MCF 10A (cell line): ENCODE data around the gene CPNE8. TPM values are rescaled to one million over a fixed set of nuclear protein-coding genes. Genes with fewer than 3 reads are reported as not detected.

Experiments used
- BruUV-seq: library from RNA; stranded (reverse); fragments of 400-500 nt; replicated peaks from 2 replicates; lab custom pipeline; 2021; lab: Mats Ljungman, UMichigan
- CTCF ChIA-PET: fragments of 300-600 bp; sonication (Branson Sonifier 250); formaldehyde crosslinking; extraction: SDS; loops from one replicate; lab custom pipeline; 2021; ENCODE audit warnings: antibody characterized with exemption, inconsistent platforms; lab: Yijun Ruan, JAX
- POLR2A ChIA-PET: fragments of 300-600, 350-650 bp; sonication (Branson Sonifier 250); formaldehyde crosslinking; extraction: SDS; loops from one replicate; lab custom pipeline; 2020; ENCODE audit warnings: antibody characterized with exemption, inconsistent platforms; lab: Yijun Ruan, JAX
- DNase-seq: peaks from one replicate; pipeline ENCODE4 v3.0.0-alpha.2; 2018; ENCODE audit not compliant: unreplicated experiment
- H3K27ac Mint-ChIP-seq: one replicate; pipeline ENCODE4 v1.8.0; 2022; ENCODE audit warnings: mild to moderate bottlenecking, low read depth, mixed read lengths; ENCODE audit not compliant: unreplicated experiment
- H3K27me3 Mint-ChIP-seq: one replicate; pipeline ENCODE4 v1.8.0; 2022; ENCODE audit warnings: mixed read lengths; ENCODE audit not compliant: insufficient read depth, unreplicated experiment
- H3K36me3 Mint-ChIP-seq: one replicate; pipeline ENCODE4 v1.8.0; 2022; ENCODE audit warnings: mild to moderate bottlenecking, moderate library complexity, mixed read lengths; ENCODE audit not compliant: insufficient read depth, unreplicated experiment
- H3K4me1 Mint-ChIP-seq: one replicate; pipeline ENCODE4 v1.8.0; 2022; ENCODE audit warnings: mixed read lengths; ENCODE audit not compliant: insufficient read depth, unreplicated experiment
- H3K4me3 Mint-ChIP-seq: one replicate; pipeline ENCODE4 v1.8.0; 2022; ENCODE audit warnings: mild to moderate bottlenecking, moderate library complexity, mixed read lengths; ENCODE audit not compliant: unreplicated experiment
- H3K9me3 Mint-ChIP-seq: one replicate; pipeline ENCODE4 v1.8.0; 2022; ENCODE audit warnings: mixed read lengths; ENCODE audit not compliant: unreplicated experiment
- CTCF ChIP-seq: fragments of 200-600 bp; IDR thresholded peaks from one replicate; pipeline ENCODE4 v1.8.0; 2022; ENCODE audit warnings: antibody characterized with exemption, mild to moderate bottlenecking; ENCODE audit not compliant: unreplicated experiment
- intact Hi-C: fragments of 100-400 bp; cut with micrococcal nuclease; formaldehyde crosslinking; loops from 2 replicates; pipeline ENCODE4 v1.14.1; 2022
- total RNA-seq: library from RNA; stranded (reverse); gene quantifications from 2 replicates; pipeline ENCODE4 v1.2.3, GENCODE V29; 2022

Gene CPNE8
- total RNA-seq, 1 experiment from 2014 or later, result 17.0 TPM

GRCh38 chr12:38930990-38931389, 25.6 kb upstream of the CPNE8 start:
- intact Hi-C loops, result no loop called here
- CTCF ChIA-PET, result interaction anchor here (2.1 kb wide), 1 partner anchor 25 kb away, joined by 7 read pairs; no protein-coding TSS in a partner anchor
- Mint-ChIP-seq H3K4me1 (peaks cover 5% of the 10 kb centered on the region), H3K9me3 (no peaks in the 10 kb centered on the region), H3K4me3 (no peak overlapping the region), H3K27me3 (no peaks in the 10 kb centered on the region), H3K36me3 (no peaks in the 10 kb centered on the region), H3K27ac (no peak overlapping the region)
- no peak for TF ChIP-seq CTCF
- peak; percentile 3 for DNase-seq
- BruUV-seq, result no TSS peak
- POLR2A ChIA-PET, result no interaction called here

DNA sequence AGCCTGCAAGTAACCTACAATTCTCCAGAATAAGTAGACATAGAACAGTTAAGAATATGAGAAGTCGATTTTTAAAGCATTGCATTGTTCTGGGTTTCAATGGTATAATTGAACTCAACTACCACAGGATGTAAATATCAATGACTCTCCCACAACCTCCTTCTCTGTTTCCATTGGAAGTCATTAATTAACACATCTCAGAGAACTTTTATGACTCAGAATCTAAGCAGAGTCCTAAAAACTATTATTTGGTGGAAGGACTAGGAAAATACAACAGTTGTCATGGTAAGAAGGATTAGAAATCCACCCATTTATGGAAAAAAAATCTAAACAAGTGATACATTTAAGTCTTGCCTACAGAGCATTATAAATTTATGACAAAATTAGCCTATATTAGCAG, 21.1 kb upstream of the CPNE8 start:
- TF ChIP-seq CTCF, result no peak
- H3K27ac Mint-ChIP-seq, result no peak overlapping the region
- H3K27me3 Mint-ChIP-seq, result no peaks in the 10 kb centered on the region
- ChIA-PET CTCF (interaction anchor here (2.1 kb wide), 1 partner anchor 177 kb away, joined by 10 read pairs; no protein-coding TSS in a partner anchor), POLR2A (no interaction called here)
- no peak overlapping the region for H3K4me3 Mint-ChIP-seq
- no peaks in the 10 kb centered on the region for H3K36me3 Mint-ChIP-seq
- BruUV-seq, result no TSS peak
- intact Hi-C loops, result no loop called here
- DNase-seq, result no peak
- peaks cover 5% of the 10 kb centered on the region for H3K4me1 Mint-ChIP-seq
- H3K9me3 Mint-ChIP-seq, result no peaks in the 10 kb centered on the region

GRCh38 chr12:38921025-38921677, 15.8 kb upstream of the CPNE8 start:
- no peak overlapping the region for H3K4me3 Mint-ChIP-seq

More at GRCh38 chr12:38921025-38921677, 15.8 kb upstream of the CPNE8 start:
- peak; percentile 71 for TF ChIP-seq CTCF
- no TSS peak for BruUV-seq
- ChIA-PET CTCF (interaction anchor here (0.6 to 6.7 kb wide), 44 partner anchors 9 to 587 kb away, joined by 3 to 151 read pairs (median 4); partner anchors contain the start of gene CPNE8), POLR2A (interaction anchor here (0.6 to 1.5 kb wide), 9 partner anchors 10 to 593 kb away, joined by 3 to 23 read pairs (median 5); partner anchors contain the start of gene CPNE8)
- no peak overlapping the region for H3K27ac Mint-ChIP-seq
- intact Hi-C loops, result loop anchor here (1.0 kb wide), 2 partner anchors 182 to 352 kb away; no protein-coding TSS in a partner anchor
- H3K9me3 Mint-ChIP-seq, result no peaks in the 10 kb centered on the region
- peak; percentile 84 for DNase-seq
- H3K36me3 Mint-ChIP-seq, result no peaks in the 10 kb centered on the region
- H3K27me3 Mint-ChIP-seq, result no peaks in the 10 kb centered on the region
- H3K4me1 Mint-ChIP-seq, result peaks cover 7% of the 10 kb centered on the region
